ENCODE measurements around the gene PHTF2.
A peak's percentile ranks its signal among the peaks of the same experiment; 100 is the strongest.

PHTF2 gene

DNA sequence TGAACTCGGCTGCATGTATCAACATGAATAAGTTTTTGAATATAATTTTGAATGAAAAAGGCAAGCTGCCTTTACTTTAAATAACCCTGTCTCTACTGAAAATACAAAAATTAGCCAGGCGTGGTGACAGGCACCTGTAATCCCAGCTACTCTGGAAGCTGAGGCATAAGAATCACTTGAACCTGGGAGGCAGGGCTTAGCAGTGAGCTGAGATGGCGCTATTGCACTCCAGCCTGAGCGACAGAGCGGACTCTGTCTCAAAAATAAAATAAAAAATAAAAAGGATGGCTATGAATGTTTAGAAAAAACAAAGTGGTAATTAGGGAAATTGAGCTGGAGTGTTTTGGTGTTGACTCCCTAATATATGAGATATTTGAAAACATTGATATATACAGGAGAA, 133.3 kb downstream of the PHTF2 start:
- TF ChIP-seq CTCF (IDR thresholded peaks at IDR 0.05; ENCODE audit: extremely low read depth, missing control alignments), result no peak
- DNase-seq (ENCODE audit: low spot score), result no peak

GRCh38 chr7:77933394-77933793, 134.8 kb downstream of the PHTF2 start:
- no peak for DNase-seq (ENCODE audit: low spot score)
- TF ChIP-seq CTCF (IDR thresholded peaks at IDR 0.05; ENCODE audit: extremely low read depth, missing control alignments), result no peak

GRCh38 chr7:77935652-77936348, 137.2 kb downstream of the PHTF2 start:
- no peak for TF ChIP-seq CTCF (IDR thresholded peaks at IDR 0.05; ENCODE audit: extremely low read depth, missing control alignments)
- no peak for DNase-seq (ENCODE audit: low spot score)

GRCh38 chr7:77940647-77941046, 142.1 kb downstream of the PHTF2 start:
- TF ChIP-seq CTCF (IDR thresholded peaks at IDR 0.05; ENCODE audit: extremely low read depth, missing control alignments), result peak; percentile 32
- DNase-seq (ENCODE audit: low spot score), result peak; percentile 19

DNA sequence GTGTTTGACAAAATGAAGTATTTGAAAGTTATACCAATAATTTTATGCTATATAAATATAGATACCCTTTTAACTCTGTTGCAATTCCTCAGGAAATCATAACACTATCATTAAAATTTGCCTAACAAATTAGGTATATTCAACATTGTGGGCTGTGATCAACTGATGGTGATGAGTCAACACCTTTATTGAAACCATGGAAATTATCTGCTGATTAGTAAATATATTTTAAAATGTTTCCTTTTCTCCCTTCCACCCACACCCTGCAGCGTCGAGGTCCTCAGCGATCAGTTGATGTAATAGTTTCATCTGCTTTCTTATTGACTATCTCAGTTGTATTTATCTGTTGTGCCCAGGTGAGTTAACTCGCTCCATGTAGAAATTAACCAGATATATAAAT, 143.9 kb downstream of the PHTF2 start:
- no peak for DNase-seq (ENCODE audit: low spot score)
- TF ChIP-seq CTCF (IDR thresholded peaks at IDR 0.05; ENCODE audit: extremely low read depth, missing control alignments), result no peak

GRCh38 chr7:77944183-77945182, 145.9 kb downstream of the PHTF2 start:
- no peak for DNase-seq (ENCODE audit: low spot score)
- no peak for TF ChIP-seq CTCF (IDR thresholded peaks at IDR 0.05; ENCODE audit: extremely low read depth, missing control alignments)

DNA sequence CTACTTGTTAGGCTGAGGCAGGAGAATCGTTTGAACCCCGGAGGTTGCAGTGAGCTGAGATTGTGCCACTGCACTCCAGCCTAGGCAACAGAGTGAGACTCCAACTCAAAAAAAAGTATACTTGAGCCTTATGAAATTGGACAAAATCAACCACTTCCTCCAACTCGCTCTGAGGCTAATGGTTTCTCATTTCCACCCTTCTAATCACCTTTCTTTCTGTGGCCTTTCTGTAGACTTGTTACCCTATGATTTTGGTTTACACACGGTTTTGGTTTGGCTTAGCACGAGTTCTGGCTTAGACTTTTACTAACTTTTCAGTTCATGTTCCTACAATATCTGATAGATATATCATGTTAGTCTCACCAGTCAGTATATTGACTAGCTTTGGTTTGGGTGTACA, 152.0 kb downstream of the PHTF2 start:
- no peak for TF ChIP-seq CTCF (IDR thresholded peaks at IDR 0.05; ENCODE audit: extremely low read depth, missing control alignments)
- no peak for DNase-seq (ENCODE audit: low spot score)
